ENCODE data around the gene TPPP.

Gene TPPP

GRCh38 chr5:677131-678101, 15.7 kb downstream of the TPPP start:
- DNase-seq (ENCODE audit: low spot score): no peak

- DNase-seq (ENCODE audit: low spot score): no peak
Observed at GRCh38 chr5:676699-677076, 16.5 kb downstream of the TPPP start.

- no peak for DNase-seq (ENCODE audit: low spot score)
Observed at GRCh38 chr5:675871-676698, 17.1 kb downstream of the TPPP start.

GRCh38 chr5:675111-675870, 17.9 kb downstream of the TPPP start:
- DNase-seq (ENCODE audit: low spot score): no peak

- no peak for DNase-seq (ENCODE audit: low spot score)
Observed at GRCh38 chr5:674630-675011, 18.5 kb downstream of the TPPP start.

GRCh38 chr5:673831-674629, 19.1 kb downstream of the TPPP start:
- DNase-seq (ENCODE audit: low spot score): no peak

GRCh38 chr5:673161-673830, 19.9 kb downstream of the TPPP start:
- no peak for DNase-seq (ENCODE audit: low spot score)

- no peak for DNase-seq (ENCODE audit: low spot score)
Observed at GRCh38 chr5:672329-673160, 20.6 kb downstream of the TPPP start.

- DNase-seq (ENCODE audit: low spot score): peak; percentile 88
Observed at GRCh38 chr5:671459-672328, 21.5 kb downstream of the TPPP start.

GRCh38 chr5:670396-671270, 22.5 kb downstream of the TPPP start:
- DNase-seq (ENCODE audit: low spot score): no peak

- DNase-seq (ENCODE audit: low spot score): no peak
Observed at GRCh38 chr5:669842-670395, 23.2 kb downstream of the TPPP start.

- DNase-seq (ENCODE audit: low spot score): no peak
Observed at GRCh38 chr5:669111-669841, 23.9 kb downstream of the TPPP start.

- DNase-seq (ENCODE audit: low spot score): no peak
Observed at GRCh38 chr5:668283-668995, 24.7 kb downstream of the TPPP start.

GRCh38 chr5:666816-667498, 26.2 kb downstream of the TPPP start:
- no peak for DNase-seq (ENCODE audit: low spot score)

- no peak for DNase-seq (ENCODE audit: low spot score)
Observed at GRCh38 chr5:665956-666711, 27.0 kb downstream of the TPPP start.
